RWPE1 (cell line): Measurements from ENCODE around the gene TAGLN.

Experiments
- CTCF ChIA-PET: fragments of 350-600 bp; sonication (Branson Sonifier 250); formaldehyde crosslinking; extraction: SDS; loops from one replicate; lab custom pipeline; 2021; lab: Yijun Ruan, JAX
- POLR2A ChIA-PET: fragments of 400-600 bp; formaldehyde crosslinking; extraction: SDS; loops from one replicate; lab custom pipeline; 2020; ENCODE audit warnings: antibody characterized with exemption; ENCODE audit not compliant: low non-redundant PET; lab: Yijun Ruan, JAX
- DNase-seq: peaks from one replicate; pipeline ENCODE4 v3.0.0; 2012; ENCODE audit warnings: low spot score
- H3K27ac ChIP-seq: fragments of 450-650 bp; 2 replicates; pipeline ENCODE4 v1.5.1; 2017
- CTCF ChIP-seq: fragments of 450-650 bp; conservative IDR thresholded peaks from 2 replicates; pipeline ENCODE4 v1.5.1; 2017; ENCODE audit warnings: low read depth, mild to moderate bottlenecking

The TAGLN gene

GRCh38 chr11:117229931-117230285 is 30.7 kb downstream of the TAGLN start:
- peak overlapping the region; percentile 4; the same call in 1 of the 2 replicates for H3K27ac ChIP-seq
- ChIA-PET CTCF (no interaction called here), POLR2A (no interaction called here)
- no peak for DNase-seq
- TF ChIP-seq CTCF, result no peak

GRCh38 chr11:117230286-117230961 is 31.3 kb downstream of the TAGLN start:
- CTCF ChIA-PET, result no interaction called here
- no peak for DNase-seq
- POLR2A ChIA-PET, result no interaction called here
- TF ChIP-seq CTCF, result no peak
- peak overlapping the region; percentile 53 for H3K27ac ChIP-seq

- CTCF ChIA-PET, result interaction anchor here (0.6 to 1.1 kb wide), 3 partner anchors 10 to 341 kb away, joined by 3 to 7 read pairs (median 3); no protein-coding TSS in a partner anchor
- peak overlapping the region; percentile 84 for H3K27ac ChIP-seq
- POLR2A ChIA-PET, result no interaction called here
- TF ChIP-seq CTCF, result no peak
- peak; percentile 41 for DNase-seq
Observed at GRCh38 chr11:117230999-117231841, 32.0 kb downstream of the TAGLN start.

GRCh38 chr11:117231842-117232091 is 32.6 kb downstream of the TAGLN start, which contains the start of gene PCSK7:
Gene PCSK7 (minus strand): TSS chr11:117232073. CDS start chr11:117229844, 2,229 bp downstream.
- ChIA-PET CTCF (interaction anchor here (0.6 to 1.1 kb wide), 6 partner anchors 10 to 1766 kb away, joined by 3 to 7 read pairs (median 3); no protein-coding TSS in a partner anchor), POLR2A (no interaction called here)
- no peak for DNase-seq
- TF ChIP-seq CTCF, result no peak
- H3K27ac ChIP-seq, result peak within 1 kb of the TSS; percentile 84

GRCh38 chr11:117232092-117232878 is 33.1 kb downstream of the TAGLN start, which contains the start of gene RNF214:
Gene RNF214 (plus strand): TSS chr11:117232671. CDS start chr11:117234273, 1,602 bp downstream.
- POLR2A ChIA-PET, result no interaction called here

More at GRCh38 chr11:117232092-117232878, 33.1 kb downstream of the TAGLN start, which contains the start of gene RNF214:
- CTCF ChIA-PET, result interaction anchor here (0.6 to 1.1 kb wide), 7 partner anchors 9 to 1765 kb away, joined by 3 to 7 read pairs (median 3); no protein-coding TSS in a partner anchor
- H3K27ac ChIP-seq, result peak within 1 kb of the TSS; percentile 84
- DNase-seq, result peak; percentile 93
- TF ChIP-seq CTCF, result peak; percentile 94
